IPS-11a (cell line): ENCODE measurements around the gene CAMKK2.
"Not testable (repeated sequence)": the region's sequence is repeated elsewhere in the genome, so short reads cannot be mapped to it uniquely, and the experiment has no call there.

ENCODE experiments used
- H3K4me3 ChIP-seq: one replicate; pipeline ENCODE4 v1.5.1; 2013; ENCODE audit warnings: low read depth, low read length, control low read depth

Gene CAMKK2

DNA sequence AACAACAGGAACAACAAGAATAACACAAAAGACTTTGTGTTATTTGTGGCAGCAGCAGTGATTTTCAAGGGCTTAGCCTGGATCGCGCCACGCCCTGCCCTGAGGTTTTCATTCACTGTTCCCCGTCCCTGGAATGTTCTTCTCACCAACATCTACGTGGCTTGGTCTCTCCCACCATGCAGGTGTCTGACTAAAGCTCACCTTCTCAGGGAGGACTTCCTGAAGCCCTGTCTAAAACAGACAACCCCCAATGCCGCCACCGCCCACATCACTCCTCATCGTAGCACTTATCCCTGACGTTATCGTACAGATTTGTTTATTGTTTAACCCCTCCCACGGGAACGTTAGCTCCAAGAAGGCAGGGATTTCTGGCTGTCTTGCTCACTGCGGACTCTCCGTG lies 46.1 kb downstream of the CAMKK2 start:
- H3K4me3 ChIP-seq = no peak overlapping the region

DNA sequence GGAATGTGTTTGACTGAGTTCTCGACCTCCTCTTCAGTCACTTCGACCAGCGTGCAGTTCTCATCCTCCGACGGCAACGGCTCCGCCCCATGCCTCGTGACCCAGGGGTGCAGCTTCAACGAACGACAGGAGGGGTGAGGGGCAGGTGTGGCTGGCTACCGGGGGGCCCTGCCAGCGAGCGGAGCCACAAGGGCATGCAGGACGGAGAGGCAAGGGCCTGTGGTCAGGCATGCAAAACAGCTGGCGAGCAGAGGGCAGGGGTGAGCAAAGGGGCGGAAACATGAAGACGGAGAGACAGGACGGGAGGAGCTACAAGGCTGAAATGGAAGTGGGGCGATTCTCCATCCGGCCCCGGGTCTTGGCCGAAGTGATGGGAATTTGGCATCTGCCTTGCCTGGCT lies 47.9 kb downstream of the CAMKK2 start:
- H3K4me3 ChIP-seq = no peak overlapping the region

DNA sequence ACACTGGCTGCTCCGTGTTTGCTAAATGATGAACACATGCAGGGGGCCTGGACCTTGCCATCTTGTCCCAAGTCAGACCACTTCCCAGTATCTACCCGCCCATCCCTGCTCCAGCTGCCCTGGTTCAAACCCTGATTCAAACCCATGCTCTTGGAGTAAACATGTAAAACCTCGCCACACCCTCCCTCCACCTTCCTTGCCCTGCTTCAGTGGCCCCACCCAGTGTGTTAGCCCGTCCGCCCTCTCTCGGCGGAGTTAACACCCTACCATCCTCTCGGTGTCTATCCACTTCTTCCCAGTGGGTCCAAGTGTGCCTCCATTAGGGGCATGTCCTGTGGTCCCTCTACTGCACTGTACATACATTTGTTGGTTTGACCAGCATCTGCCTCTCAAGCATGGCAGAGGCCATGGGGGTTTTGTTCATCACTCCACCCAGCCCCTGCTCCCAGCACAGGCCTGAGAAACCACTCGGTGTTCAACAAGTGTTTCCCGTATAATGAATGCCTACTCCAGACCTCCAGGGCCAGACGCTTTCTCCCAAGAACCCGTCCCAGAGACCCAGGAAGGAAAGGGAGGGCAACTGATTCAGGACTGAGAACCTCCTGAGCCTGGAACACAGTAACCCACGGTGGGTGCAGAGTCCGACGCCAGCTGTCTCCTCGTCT lies 49.5 kb downstream of the CAMKK2 start:
- H3K4me3 ChIP-seq = no peak overlapping the region

DNA sequence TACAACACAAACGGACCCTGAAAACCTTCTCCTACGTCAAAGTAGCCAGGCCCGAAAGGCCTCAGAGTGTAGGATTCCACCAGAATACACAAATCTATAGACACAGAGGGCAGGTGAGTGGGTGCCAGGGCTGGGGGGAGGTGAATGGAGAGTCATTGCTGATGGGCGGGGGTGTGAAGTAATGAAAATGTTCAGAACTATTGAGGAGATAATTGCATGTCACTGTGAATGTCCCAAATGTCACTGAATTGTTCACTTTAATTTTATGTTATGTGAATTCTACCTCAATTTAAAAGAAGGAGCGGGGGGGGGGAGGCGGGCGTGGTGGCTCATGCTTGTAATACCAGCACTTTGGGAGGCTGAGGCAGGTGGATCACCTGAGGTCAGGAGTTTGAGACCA lies 50.6 kb downstream of the CAMKK2 start:
- H3K4me3 ChIP-seq = no peak overlapping the region

DNA sequence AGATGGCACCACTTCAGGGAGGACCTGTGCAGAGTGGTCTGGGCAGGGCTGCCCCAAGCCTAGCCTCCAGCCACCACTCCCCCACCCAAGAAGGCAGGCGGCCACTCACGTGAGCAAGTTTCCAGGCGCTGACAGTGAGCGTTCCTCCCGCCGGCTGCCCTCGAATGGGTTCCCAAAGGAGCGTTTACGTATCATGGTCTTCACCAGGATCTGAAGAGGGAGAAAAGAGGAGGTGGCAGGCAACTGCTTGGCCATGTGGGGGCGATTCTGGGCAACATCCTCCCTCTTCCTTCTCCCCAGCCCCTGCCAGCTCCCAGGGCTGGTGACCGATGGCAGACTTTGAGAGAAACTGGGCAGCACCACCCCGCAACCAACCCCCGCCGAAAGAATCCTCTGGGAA lies 51.5 kb downstream of the CAMKK2 start:
- no peak overlapping the region for H3K4me3 ChIP-seq

DNA sequence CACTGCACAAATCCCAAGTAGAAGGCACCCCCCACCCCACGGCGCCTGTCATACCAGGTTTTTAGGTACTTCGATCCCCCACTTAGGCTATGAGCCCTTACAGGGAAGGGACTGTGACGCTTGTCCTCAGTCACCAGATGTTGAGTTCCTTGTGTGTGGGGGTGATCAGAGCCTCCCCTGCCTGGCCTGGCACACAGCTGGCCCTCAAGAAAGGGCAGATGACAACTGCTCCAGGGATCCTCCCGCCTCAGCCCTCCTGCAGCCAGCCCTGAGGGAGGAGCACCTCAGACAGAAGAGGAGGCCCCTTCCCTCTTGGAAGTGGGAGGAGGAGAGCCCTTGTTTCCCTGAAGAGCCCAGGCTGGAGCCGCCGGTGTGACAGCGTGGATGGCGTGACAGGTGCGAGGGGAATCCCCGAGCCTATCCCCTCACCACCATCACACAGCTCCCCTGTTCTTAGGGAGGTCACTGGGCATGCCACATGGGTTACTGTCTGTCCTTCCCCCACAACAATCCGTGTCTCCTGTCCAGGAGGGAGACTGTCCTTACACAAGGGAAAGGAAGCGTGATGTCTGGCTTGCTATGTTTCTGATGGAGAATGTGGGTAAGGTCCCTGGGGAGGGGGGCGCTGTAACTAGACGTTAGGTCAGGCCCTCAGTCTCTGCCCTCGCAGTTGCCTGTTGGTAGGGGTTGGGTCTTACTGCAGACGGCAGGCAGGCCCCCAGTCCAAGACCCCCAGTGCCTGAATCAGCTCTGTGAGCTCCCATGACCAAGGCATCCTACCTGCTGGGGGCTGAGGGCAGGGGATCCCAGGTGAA lies 55.1 kb downstream of the CAMKK2 start:
- H3K4me3 ChIP-seq = no peak overlapping the region

DNA sequence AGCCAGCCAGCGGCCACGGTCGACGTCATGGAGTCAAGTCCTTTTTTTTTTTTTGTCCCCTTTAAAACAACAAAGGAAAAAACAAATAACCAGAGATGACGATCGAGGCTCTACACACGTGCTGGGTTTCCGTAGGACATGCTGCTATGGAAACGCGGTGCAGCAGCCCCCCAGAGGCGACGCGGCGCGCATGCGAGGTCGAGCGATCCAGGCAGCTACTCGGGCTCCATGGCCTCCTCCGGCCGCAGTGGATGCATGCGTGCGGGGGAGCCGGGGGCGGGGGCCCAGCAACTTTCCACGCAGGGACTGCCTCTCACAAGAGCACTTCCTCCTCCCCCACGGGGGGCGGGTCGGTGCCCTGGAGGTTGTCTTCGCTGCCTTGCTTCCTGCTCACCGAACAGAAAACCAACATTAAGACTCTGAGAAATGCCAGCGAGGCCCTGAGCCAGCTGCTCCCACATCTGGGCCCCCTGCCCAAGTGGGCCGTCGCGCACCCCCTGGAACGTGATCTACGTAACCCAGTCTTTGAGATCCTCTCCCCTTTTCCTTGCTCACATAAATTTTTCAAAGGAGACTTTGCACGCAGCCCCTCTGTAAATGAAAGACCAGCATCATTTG lies 55.9 kb downstream of the CAMKK2 start:
- H3K4me3 ChIP-seq = no peak overlapping the region

DNA sequence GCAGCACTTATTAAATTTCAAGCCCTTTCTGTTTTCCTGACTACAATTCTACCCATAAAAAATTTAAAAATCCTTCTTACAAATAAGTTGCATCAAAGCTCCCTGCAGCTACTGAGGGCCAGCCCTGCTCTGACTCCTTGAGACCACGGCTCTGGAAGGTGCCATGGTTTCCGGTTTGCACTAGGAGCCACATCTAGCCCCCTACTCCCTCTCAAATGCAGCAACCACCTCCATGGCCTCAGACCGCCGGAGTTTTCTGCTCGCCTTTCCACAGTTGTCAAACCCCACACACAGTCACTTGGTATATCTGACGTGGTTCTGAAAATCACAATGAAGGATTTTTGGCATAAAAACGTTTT lies 56.5 kb downstream of the CAMKK2 start:
- no peak overlapping the region for H3K4me3 ChIP-seq

DNA sequence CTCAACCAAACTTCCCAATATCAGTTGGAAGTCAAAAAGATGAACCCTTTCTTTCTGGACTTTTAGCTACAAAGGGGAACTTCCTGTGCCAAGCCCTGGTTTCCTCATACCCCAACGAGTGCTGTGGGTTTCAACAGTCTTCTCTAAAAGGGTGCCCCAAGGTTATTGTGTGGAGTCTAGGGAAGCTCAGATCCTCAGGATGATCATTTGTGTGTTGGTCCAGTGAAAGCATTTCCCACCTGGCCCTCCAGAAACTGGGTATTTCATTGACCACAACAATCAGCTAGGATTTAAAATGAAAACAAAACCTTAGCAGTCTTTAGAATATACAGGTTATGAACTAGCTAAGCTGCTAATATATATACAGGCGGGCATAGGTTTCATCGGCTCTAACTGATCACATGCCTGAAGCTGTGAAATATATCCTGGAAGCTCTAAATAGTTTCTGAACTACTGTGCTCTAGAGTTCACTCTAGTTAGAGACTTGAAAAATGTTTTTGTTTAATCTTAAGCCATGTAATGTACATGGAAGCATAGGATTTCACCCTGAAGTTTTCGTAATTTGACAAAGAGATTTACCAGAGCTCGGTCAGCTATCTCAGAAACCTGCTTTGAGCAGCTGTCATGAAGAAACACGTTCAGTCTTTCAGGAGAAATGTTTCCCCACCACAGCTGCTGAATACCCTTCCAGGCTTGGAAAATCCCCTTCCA lies 57.0 kb downstream of the CAMKK2 start:
- H3K4me3 ChIP-seq = no peak overlapping the region

DNA sequence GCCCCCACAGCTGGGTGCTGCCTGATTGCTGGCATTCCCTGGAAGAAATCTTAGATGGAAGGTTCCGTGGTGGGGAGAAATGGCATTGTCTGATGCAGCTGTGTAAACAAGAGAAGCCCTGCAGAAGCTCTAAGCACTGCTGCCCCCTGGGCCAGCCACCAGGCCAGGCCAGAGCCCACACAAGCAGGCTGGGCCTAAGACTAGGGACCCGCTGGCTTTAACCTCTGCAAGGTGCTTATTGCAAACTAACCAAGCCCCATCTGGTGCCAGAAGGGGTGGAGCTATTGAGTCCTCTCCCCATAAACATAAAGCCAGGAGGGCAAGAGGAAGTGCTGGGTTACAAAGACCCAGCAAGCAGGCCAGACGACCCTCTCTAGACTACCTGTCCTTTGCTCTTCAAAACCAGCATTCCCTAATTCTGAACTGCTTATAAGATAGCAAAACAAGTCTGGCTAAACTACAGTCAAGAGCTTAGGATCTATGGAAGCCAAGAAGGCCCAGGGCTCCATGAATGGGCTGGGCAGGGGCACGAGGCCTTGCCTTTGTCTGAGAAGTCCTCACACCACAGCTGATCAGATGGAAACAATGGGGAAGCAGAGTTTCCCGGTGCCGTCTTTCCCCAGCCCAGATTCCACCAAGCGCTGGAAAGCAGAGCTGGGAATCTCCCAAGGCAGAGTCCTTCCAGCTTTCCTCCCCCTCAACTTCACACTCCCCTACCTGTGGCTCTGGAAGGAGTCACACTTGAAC lies 57.7 kb downstream of the CAMKK2 start:
- no peak overlapping the region for H3K4me3 ChIP-seq

DNA sequence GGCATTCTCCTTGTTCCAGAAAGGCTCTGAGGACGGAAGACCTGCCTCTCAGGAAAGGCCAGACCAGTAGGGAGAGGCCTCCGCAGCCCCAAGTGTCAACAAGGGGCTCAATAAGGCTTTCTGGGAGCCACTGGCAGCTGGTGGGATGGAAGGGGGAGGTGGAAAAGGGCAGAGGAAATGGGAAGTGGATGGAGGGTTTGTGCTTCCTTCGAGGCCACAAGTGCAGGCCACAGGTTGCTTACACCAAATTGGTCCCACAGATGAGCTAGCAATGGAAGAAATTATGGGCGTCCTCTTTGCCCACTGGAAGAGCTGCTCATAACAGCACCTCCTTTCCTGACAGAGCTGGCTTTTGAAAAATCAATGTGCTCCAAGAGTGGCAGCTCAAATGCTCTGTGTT lies 58.4 kb downstream of the CAMKK2 start:
- H3K4me3 ChIP-seq = no peak overlapping the region

DNA sequence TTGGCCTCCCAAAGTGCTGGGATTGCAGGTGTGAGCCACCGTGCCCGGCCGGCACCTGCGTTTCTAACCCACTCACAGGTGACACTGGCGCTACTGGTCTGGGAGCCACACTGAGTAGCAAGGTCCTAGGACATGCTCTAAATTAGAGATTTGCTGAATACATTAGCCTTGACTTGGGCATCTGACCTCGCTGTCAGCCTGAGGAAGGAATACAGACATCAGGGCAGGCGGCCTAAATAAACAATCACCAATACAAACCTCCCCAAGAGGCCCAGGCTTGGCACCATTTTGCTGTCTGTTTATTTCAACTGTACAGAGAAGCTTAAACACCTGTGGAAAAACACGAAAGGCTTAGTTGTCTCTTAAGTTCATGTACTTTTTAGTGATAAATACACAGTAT lies 59.1 kb downstream of the CAMKK2 start:
- no peak overlapping the region for H3K4me3 ChIP-seq

DNA sequence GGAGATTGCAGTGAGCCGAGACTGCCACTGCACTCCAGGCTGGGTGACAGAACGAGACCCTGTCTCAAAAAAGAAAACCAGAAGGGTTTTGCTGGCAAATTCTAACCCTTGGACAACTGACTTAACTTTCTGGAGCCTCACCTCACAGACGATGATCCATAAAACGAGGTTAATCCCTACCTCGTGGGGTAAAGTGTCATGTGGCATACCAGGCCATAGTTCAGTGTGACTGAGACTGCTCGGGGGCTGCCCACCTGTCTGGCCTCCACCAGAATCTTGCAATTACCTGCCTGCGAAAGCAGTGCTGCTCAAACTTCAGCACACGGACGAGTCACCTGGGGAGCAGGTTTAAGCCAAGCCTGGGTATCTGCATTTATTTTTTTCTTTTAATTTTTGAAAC lies 59.7 kb downstream of the CAMKK2 start:
- no peak overlapping the region for H3K4me3 ChIP-seq

DNA sequence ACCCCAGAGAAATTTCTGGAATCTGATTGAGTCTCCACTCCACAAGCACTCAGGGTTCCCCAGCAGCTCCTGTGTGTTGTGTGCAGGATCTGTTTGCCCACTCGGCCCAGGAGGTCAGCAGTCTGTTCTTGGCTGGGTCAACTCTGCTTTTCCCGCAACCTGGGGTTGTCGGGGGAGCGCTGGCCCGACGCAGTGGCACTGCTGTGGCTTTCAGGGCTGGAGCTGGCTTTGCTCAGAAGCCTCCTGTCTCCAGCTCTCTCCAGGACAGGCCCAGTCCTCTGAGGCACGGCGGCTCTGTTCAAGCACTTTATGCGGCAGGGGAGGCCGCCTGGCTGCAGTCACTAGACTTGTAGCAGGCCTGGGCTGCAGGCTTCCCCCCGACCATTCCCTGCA lies 62.9 kb downstream of the CAMKK2 start:
- no peak overlapping the region for H3K4me3 ChIP-seq

DNA sequence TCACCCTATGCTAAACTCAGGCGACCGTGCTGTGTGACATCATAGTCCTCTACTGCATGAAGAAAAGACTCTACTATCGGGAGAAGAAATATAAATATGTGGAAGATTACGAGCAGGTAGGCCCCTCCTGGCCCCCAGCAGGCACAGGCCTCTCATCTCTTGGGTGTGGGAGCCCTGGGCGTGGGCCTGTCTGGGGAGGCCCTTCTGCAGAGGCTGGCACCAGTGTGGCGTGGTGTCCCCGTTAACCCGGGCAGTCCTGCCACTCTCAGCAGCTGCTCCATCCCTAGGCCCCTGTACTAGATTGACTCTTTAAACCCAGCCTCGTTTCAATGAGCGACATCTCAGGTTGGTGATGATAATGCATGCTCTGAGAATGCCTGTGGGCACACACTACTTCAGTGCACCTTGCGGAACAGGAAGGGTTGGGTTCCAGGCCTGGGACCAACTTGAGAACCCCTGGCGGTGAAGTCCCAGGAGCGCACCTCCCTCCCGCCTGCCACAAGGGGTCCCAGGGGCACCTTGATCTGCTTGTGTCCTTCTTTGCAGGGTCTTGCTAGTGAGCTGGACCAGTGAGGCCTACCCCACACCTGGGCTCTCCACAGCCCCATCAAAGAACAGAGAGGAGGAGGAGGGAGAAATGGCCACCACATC lies 63.4 kb downstream of the CAMKK2 start:
- no peak overlapping the region for H3K4me3 ChIP-seq

DNA sequence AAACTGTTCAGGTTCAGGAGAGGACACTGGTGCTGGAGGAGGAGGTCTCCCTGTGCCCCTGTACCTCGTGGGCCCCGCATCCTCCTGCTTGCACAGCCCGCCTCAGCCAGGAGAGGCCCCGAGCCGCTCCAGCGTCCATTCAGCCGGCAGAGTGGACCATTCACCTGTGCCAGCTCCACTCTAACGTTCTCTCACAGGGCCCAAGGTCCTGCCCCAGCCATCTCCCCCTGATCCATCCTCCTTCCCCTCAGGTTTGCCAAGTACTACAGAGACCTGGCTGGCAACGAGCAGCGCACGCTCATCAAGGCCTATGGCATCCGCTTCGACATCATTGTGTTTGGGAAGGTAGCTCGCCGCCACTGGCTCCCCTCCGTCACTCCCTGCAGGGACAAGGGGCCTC lies 64.3 kb downstream of the CAMKK2 start:
- no peak overlapping the region for H3K4me3 ChIP-seq

DNA sequence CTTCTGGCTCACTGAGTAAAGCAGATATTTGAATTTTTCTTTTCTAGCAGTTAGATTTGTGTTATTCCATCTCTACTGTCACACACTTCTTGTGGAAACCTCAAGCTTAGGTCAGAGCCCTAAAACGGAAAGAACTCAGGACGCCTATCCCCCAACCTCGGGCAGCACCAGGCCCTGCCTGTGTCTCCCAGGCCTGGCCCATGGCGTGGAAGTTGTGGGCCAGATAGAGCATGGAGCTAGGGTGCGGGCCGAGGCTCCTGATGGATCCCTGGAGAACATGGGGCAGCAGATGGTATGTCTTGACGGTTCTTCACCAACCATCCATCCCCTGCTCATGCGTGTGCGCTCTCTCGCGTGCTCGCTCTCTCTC lies 66.0 kb downstream of the CAMKK2 start:
- H3K4me3 ChIP-seq = no peak overlapping the region

DNA sequence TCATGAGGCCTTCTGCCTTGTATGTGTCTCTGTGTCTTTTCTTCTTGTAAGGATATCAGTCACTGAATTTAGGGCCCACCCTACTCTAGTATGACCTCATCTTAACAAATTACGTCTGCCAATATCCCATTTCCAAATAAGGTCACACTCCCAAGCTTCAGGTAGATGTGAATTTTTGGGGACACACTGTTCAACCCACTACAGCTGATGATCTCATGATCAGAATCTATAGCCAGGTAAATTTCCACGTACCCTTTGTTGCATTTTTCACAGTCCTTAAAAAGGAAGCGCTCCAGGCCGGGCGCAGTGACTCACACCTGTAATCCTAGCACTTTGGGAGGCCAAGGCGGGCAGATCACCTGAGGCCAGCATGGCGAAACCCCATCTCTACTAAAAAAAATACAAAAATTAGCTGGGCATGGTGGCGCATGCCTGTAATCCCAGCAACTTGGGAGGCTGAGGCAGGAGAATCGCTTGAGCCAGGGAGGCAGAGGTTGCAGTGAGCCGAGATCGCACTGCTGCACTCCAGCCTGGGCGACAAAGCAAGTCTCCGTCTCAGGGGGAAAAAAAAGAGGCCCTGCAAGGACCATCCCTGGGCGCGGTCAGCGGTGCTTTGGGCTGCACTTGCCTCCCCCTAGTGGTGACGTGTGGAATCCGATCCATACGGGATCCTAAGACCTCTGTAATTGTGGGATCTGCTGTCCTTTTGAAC lies 66.5 kb downstream of the CAMKK2 start:
- not testable (repeated sequence) for H3K4me3 ChIP-seq

DNA sequence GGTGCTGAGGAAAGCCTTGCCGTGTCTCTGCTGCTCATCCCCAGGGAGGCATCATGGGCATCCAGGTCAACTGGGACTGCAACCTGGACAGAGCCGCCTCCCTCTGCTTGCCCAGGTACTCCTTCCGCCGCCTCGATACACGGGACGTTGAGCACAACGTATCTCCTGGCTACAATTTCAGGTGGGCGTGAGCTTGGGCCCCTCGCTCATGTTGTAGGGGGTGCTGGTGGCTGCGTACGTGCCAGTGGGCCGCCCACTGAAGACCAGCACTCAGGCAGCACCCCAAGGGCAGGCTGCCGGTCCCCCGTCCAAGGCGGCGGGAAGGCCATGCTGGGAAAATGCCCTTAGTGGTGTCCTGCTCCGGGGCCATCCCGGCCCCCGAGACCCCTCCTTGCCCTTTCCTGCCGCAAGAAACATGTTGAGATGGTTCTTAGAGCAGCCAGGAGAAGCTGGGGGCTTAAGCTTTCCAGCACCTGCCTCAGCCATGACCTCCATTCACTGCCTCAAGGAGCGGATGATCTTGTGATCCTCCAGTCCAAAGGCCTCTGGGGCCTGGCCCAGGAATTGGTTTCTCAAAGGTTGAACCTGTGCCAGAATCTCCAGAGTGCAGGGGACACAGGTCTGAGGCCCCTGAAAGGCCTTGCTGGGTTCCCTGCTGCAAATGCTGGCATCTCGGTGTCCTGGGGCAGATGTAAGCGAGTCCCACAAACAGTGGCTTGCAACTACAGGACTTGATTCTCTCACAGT lies 67.4 kb downstream of the CAMKK2 start:
- H3K4me3 ChIP-seq = no peak overlapping the region
